Central memory CD4-positive, alpha-beta T cell (primary cell): ENCODE results near the gene TMEM191C.
"Not testable (repeated sequence)": the region's sequence is repeated elsewhere in the genome, so short reads cannot be mapped to it uniquely, and the experiment has no call there.

Experiments used
- DNase-seq: peaks from one replicate; pipeline ENCODE4 v3.0.0; 2022

TMEM191C gene

DNA sequence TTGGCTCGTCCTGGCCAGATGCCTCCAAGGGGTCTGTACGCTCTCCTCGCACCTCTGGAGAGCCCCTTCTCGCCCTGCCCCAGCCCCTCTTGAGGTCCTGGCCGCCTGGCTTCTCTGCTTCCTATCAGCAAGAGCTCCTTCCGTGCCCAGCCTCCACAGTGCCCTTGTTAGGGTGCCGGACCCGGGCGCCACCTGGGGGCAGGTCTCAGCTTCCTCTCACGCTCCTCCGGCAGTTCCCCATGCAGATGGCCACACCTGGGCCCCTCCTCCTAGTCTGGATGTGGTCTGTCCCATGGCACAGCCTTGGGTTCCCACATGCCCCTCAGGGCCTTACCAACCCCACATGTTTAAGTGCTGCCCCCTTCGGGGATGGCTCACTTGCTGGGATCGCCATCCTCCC, 6.5 kb downstream of the TMEM191C start:
- not testable (repeated sequence) for DNase-seq

DNA sequence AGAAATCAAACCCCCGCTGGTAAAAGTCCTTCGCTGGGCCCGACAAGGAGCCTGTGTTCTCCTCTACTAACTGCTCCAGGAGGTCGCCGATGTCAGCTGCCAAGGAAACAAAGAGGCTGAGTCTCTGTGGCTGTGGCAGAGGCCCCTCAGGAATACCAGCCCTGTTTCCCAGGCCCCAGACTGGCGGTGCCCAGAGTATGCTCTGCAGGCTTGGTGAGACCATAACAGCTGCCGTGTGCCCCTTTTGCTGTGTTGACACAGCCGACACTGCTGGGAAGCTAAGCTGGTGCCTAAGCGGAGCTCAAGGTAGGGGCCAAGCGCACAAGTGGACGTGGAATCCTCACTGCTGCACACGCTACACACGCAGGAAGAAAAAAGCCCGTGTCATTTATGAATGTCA, 16.9 kb downstream of the TMEM191C start:
- not testable (repeated sequence) for DNase-seq

DNA sequence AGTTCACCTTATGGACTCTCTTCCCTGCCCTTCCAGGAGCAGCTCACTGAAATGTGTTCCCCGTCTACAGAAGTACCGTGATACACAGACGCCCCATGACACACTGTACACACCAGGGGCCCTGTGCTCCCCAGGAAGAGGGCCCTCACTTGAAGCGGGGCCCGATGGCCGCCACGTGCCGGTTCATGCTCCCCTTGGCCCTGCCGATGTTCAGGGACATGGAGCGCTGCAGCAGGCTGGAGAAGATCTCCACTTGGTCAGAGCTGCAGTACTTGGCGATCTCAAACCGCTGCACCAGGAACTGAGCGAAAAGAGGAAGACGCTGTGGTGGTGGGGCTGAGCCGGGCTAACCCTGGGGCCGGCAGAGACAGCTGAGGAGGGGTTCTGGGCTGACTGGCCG, 20.5 kb downstream of the TMEM191C start:
- DNase-seq: not testable (repeated sequence)

DNA sequence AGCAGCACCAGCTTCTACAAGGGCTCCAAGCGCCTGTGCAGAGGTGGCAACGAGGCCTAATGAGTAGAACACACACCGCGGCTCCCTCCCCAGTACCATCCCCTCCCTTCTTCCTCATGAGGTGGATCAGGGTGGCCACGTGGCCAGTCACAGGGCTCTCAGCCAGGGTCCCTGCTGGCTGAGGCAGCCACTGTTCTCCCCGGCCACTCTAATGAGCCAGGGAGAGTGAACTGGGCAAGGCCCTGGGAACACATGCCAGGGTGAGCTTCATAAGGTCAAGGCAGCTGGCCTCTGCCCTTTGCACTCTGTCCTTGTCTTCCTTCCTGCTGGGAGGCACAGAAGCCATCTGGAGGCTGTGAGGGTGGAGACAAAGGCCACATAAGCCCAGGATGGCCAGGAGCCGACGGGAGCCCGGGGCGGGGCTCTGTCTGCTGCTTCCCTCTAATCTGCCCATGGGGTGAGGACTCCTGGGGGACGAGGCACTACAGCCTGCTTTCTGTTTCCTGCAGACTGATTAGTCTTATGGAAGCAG, 22.0 kb downstream of the TMEM191C start:
- DNase-seq: not testable (repeated sequence)

DNA sequence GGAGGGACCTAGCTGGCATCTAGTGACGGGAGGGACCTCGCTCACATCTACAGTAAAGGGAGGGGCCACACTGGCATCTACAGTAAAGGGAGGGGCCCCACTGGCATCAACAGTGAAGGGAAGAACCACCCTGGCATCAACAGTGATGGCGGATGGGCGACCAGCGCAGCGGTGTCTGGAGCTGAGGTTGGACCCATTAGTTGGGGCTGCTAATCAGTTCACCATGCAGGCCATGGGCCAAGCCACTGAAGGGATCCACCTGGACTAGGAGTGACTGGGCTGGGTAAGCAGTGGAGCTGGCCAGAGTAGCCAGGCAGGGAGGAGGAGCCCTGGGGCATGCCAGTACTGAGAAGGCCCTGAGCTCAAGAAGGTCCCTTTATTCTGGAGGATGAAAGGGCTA, 23.4 kb downstream of the TMEM191C start:
- not testable (repeated sequence) for DNase-seq

DNA sequence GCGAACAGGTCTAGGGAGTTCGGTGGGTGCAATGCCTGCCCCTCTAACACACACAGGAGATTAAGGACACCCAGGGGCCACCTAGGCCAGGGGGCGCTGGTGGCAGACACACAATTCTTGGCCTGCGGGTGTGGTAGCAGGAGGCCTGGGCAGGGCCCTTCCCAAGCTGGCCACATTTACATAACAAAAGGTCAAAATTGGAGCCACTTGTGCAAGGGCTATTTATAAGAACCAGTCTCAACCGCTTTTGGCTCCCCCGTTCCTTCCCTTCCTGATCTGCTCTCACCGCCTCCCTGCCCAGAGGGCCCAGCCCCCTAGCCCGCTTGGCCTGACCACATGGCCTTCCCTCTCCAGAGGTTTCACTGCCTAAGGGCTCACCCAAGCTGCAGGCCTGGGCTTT, 25.1 kb downstream of the TMEM191C start:
- not testable (repeated sequence) for DNase-seq

GRCh38 chr22:21493789-21494782, 26.9 kb downstream of the TMEM191C start:
- not testable (repeated sequence) for DNase-seq

- not testable (repeated sequence) for DNase-seq
Measured at GRCh38 chr22:21497984-21498383, 30.8 kb downstream of the TMEM191C start.

DNA sequence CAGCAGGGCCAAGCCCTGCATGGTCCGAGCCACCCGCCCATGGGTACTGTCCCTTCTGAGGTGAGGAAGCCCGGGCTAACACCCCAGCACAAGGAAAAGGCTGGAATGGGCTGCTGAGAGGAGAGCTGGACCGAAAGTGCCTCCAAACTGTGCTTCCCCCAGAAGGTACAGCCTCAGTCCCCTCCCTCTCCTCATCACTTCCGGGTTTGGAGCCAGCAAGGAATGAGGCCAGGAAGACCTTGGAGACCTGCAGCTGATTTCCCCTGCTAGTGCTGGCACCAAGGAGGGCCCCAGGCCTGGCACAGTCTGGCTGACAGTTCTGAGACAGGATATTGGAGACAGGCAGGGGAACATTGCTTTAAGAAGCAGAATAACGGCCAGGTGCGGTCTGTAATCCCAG, 31.3 kb downstream of the TMEM191C start:
- not testable (repeated sequence) for DNase-seq

DNA sequence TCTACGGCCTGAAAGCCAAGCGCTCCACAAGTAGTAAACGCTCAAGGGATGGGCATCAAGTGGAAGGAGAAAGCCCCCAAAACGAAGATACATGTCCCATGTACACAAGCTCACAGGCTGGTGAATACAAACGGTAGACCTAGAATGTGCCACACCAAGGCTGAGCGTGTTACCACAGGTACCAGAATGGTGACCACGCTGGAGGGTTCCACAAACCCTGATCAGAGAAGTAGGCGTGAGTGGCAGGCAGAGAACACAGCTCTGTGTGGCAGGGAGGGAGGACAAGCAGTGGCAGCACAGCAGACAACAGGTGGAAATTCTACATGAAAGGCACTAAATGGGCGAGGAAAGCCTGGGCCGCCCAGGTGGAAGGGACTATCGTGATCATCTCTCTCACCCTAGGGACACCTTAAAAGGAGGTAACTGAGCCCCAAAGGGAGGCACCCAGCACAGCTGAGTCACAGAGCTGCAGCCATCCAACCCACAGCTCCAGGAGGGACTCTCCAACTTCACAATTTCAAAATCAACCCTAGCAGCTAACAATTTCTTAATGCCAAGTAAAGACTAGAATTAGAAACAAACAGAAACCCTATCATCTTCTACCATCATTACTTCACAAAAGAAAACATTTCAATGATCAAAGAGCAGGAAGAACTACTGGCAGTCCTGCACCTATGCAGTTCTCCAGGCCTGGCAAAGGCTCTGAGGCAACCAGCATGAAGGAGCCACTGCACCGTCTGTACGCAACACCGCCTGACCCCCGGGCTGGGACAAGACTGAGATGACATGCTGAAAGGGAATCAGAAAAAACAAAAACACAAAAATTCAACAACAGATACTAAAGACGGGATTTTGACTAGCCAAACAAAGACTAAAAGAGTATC, 32.7 kb downstream of the TMEM191C start:
- not testable (repeated sequence) for DNase-seq

DNA sequence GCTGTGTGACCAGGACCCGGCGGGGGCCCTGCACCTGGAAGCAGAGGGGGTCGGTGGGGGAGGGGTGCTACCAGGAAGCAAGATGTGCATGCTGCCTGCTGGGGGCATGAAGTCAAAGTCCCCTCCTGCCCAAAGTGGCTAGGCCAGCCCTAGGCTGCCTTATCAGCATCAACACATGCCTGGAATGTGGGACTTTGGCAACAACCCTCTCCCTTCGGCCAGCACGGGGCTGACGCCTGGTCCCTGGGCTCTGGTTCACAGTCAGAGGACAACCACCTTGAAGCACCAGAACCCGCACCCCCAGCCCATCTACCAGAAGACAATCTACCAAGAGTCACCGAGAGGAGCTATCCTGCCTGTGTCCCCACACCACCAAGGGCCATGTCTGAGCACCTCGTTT, 43.2 kb downstream of the TMEM191C start:
- not testable (repeated sequence) for DNase-seq

DNA sequence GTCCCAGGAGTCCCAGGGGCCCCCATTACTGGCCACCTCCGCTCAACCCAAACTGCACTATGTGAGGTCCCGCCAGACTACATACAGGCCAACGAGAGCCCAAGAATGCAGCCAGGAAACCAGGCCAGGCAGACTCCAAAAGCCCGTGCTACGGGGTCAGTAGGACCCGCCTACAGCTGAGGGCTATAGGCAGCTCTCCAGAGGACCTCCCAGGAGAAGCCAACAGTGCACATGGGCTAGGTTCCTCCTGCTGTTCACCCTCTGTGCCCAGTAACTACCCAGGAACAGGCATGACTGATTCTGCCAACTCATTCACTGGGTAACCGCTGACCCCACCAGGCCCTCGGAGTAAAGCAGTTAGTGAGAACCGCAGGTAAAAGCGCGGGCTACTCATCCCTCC, 44.8 kb downstream of the TMEM191C start:
- not testable (repeated sequence) for DNase-seq

DNA sequence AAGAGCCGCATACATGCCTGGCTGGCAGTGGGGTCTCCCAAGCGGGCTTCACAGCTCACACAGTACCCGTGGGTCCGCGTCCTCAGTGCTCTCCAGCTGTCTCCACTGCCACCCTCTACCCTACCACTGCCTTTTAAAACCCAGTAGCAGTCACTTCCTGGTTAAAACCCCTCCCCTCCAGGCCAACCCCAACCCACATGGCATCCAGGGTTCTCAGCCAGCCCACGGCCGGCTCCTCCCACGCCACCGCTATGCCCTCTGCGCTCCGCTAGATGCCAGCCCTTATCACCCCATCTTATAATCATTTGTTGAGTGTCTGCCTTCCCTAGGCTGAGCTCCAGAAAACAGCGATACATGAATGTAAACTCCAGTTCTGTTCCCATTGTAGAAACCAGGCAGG, 46.9 kb downstream of the TMEM191C start:
- DNase-seq: not testable (repeated sequence)

GRCh38 chr22:21515234-21515633, 48.0 kb downstream of the TMEM191C start:
- DNase-seq: not testable (repeated sequence)

- not testable (repeated sequence) for DNase-seq
Measured at GRCh38 chr22:21516522-21516921, 49.3 kb downstream of the TMEM191C start.

GRCh38 chr22:21516970-21517764, 50.0 kb downstream of the TMEM191C start:
- not testable (repeated sequence) for DNase-seq
